NB4 (cell line): ENCODE results near the gene FBXO4.
"Not testable (repeated sequence)": the region's sequence is repeated elsewhere in the genome, so short reads cannot be mapped to it uniquely, and the experiment has no call there.

Experiments
- DNase-seq: peaks from one replicate; pipeline ENCODE4 v3.0.0; 2010; ENCODE audit warnings: low read depth
- H3K4me3 ChIP-seq: one replicate; pipeline ENCODE4 v1.5.1; 2011; ENCODE audit warnings: mild to moderate bottlenecking, low read depth, low read length, moderate library complexity
- MYC ChIP-seq: IDR thresholded peaks from 2 replicates; pipeline ENCODE4 v1.6.1; 2011; ENCODE audit warnings: low read depth, low read length
- POLR2A ChIP-seq: IDR thresholded peaks from 2 replicates; pipeline ENCODE4 v1.6.1; 2011; ENCODE audit warnings: mild to moderate bottlenecking; ENCODE audit not compliant: insufficient read length; ENCODE audit errors: extremely low read depth
- TF ChIP-seq, protein P1 (sequence below): IDR thresholded peaks from 2 replicates; pipeline ENCODE4 v1.6.1; 2011; ENCODE audit warnings: low read depth, low read length
- TF ChIP-seq, protein P2 (sequence below): IDR thresholded peaks from one replicate; pipeline ENCODE4 v1.5.1; 2012; ENCODE audit warnings: low read depth, low read length

The FBXO4 gene

DNA sequence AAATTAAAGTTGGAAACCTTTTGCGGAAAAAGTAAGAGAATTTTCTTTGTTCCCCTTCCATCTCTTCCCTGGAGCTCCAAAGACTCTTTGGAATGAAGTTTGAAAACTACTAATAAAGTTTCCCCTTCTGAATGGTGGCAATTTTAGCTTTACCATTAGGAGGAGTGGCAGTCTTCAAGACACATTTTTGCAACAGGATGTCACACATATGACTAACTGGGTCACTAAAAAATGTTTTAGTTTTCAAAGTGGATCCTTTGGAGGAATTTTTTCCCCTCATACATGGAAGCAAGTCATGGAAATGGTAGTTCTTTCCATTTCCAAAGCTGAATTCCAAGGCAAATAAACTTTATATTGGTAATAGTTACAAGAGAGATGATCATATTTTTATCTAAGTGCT lies 15.6 kb downstream of the FBXO4 start:
- H3K4me3 ChIP-seq = no peak overlapping the region
- TF ChIP-seq POLR2A = no peak
- TF ChIP-seq, protein P1, sequence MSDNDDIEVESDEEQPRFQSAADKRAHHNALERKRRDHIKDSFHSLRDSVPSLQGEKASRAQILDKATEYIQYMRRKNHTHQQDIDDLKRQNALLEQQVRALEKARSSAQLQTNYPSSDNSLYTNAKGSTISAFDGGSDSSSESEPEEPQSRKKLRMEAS = no peak
- no peak for TF ChIP-seq MYC
- TF ChIP-seq, protein P2, sequence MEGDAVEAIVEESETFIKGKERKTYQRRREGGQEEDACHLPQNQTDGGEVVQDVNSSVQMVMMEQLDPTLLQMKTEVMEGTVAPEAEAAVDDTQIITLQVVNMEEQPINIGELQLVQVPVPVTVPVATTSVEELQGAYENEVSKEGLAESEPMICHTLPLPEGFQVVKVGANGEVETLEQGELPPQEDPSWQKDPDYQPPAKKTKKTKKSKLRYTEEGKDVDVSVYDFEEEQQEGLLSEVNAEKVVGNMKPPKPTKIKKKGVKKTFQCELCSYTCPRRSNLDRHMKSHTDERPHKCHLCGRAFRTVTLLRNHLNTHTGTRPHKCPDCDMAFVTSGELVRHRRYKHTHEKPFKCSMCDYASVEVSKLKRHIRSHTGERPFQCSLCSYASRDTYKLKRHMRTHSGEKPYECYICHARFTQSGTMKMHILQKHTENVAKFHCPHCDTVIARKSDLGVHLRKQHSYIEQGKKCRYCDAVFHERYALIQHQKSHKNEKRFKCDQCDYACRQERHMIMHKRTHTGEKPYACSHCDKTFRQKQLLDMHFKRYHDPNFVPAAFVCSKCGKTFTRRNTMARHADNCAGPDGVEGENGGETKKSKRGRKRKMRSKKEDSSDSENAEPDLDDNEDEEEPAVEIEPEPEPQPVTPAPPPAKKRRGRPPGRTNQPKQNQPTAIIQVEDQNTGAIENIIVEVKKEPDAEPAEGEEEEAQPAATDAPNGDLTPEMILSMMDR = no peak
- no peak for DNase-seq

DNA sequence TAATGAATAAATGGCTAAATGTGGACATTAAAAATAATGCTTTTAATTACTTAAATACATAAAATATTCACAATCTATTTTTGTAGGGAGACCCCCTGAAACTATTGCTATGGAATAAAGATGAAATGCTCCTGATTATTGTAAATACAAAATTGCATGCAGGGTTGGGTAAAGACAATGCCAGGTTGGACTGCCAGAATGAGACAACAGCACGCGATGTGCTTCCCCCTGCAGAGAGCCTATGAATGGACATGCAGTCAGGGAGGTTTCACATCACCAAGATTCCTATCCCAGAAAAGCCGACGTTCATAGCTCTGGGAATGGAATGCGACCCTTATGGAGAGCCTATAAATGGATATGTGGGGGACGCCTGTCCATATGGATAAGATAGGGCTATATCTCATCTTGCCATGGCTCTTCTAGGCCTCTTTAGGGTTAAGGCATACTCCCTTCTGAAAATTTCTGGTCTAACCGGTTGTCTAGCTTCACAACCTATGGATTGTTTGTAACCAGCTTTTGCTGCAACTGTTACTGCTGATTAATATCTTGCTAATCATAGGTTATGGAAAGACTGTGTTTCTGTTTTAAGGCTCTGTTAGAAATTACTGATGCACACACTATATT lies 20.4 kb downstream of the FBXO4 start:
- DNase-seq, H3K4me3 ChIP-seq: not testable (repeated sequence)

DNA sequence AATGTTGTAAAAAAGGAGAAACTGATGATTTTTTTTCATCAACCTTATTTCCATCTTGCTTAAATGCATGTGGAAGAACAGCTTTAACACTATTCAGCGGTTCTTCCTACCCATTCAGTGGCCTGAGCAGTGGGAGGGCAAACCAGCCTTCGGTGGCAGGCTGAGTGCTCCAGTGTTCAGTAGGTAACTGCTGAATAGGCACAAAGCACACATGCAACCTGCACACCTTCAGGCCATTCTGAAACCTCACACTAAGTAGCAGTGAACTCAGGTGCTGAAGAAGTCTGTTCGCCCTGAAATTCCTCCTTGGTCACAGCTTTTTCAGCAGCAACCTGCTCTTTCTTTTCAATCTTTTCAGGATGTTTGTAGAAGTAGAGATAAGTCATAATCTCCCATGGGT lies 26.1 kb downstream of the FBXO4 start:
- no peak overlapping the region for H3K4me3 ChIP-seq
- DNase-seq = no peak

DNA sequence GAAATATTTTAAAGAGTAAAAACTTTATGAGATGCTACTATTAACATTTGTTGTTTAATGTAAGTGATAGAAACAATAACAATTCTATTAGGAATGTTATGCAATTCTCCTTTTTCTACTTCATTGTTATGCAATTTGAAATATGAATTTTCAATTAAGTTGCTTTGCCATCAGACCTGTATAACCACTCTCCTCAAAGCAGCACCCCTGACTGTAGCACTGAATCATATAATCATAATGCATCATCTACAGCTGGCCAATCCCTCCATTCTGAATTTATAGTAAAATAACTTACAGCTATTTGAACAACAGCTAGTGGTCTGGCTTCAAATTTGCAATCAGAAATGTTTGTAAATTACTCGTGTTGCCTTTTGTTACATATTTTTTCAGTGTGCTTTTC lies 29.2 kb downstream of the FBXO4 start:
- H3K4me3 ChIP-seq = no peak overlapping the region
- TF ChIP-seq, protein P2 = no peak
- DNase-seq = no peak

More for the DNA sequence above, 26.1 kb downstream of the FBXO4 start:
- no peak for TF ChIP-seq MYC
- TF ChIP-seq POLR2A = no peak
- TF ChIP-seq, protein P2 = no peak
- TF ChIP-seq, protein P1 = no peak

DNA sequence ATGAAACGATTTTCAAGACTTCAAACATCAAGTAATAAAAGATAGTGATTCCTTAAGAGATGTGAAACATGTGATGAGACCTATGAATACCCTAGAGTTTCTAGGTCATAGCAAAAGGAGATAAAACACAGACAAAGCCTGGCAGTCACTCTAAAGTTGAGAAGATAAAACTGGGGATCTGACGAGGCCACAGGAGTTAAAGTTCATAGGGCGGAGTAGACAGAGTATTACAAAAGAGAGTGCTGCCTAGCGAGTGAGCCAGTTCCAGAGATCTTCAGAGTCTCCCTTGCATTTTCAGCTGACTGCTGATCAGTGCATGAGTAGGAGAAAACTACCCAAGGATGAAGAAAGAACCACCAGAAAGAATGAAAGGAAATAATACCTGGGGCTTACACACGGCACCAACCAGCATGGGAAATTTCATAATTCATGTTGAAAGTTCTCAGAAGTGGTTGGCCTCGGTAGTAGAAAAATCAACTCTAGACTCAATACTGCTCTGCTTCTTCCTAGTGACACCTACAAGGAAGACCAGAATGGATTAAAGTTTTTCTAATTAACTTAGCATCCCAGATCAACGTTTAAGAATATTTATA lies 30.4 kb downstream of the FBXO4 start:
- H3K4me3 ChIP-seq = no peak overlapping the region
- TF ChIP-seq, protein P1 = no peak
- TF ChIP-seq, protein P2 = no peak
- TF ChIP-seq MYC (no peak), POLR2A (no peak)
- DNase-seq = no peak

DNA sequence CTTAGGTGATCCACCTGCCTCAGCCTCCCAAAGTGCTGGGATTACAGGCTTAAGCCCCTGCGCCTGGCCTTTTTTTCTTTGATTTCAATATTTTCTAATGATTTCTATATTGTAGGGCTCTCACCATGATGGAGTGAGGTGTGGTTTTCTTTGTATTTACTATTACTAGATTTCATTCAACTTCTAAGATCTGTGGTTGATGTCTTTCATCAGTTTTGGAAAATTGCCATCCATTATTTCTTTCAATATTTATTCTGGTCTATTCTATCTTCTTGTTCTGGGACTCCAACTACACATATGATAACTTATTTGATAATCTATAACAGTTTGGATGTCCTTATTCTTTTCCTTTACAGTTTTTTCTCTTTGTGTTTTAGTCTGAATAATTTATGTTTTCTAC lies 31.9 kb downstream of the FBXO4 start:
- DNase-seq = no peak
- no peak overlapping the region for H3K4me3 ChIP-seq
- TF ChIP-seq, protein P1 = no peak
- TF ChIP-seq MYC = no peak
- TF ChIP-seq, protein P2 = no peak
- TF ChIP-seq POLR2A = no peak

DNA sequence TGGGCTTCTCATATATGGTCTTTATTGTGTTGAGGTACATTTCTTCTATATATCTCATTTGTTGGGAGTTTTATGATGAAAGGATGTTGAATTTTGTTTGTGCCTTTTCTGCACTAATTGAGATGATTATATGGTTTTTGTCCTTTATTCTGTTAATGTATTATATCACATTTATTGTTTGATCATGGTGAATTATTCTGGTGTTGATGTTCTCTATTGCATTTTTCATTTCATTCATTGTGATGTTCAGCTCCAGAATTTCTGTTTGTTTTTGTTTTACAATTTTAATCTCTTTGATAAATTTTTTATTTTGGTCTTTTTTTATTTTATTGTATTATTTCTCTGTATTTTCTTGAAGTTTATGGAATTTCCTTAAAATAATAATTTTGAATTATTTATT lies 35.4 kb downstream of the FBXO4 start:
- no peak for TF ChIP-seq MYC
- no peak for TF ChIP-seq POLR2A
- no peak for DNase-seq
- no peak overlapping the region for H3K4me3 ChIP-seq
